ENCODE measurements around the gene CAD. TPM values are rescaled to one million over a fixed set of nuclear protein-coding genes. Genes with fewer than 3 reads are reported as not detected.

The CAD gene
- total RNA-seq, 2 donors from 2014 or later = 11.1 to 49.1 TPM

DNA sequence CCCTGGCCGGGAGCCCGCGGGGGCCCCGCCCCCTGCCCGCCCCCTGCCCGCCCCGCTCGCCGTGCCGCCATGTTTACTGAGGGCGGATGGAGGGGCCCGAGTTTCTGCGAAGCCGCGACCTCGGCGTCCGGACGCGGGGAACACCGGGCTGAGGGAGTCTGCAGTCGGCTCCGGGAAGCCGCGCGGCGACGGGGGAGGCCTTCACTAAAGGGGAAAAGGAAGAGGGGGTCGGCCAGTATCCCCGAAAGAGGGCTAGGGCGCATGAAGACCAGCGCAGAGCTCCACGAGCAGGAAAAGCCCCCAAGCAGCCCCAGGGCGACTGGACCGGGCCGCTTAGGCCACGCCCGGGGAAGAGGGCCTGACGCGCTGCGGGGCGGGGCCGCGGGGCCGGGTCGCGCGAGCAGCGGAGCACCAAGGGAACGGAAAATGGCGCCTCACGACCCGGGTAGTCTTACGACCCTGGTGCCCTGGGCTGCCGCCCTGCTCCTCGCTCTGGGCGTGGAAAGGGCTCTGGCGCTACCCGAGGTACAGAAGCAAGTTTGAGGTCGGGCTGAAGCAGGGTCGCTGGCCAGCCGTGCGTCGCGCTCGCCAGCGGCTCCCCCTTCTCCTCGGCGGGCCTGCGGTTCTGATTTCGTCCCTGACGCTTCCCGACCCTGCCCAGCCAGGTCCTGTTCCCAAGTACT is 5.1 kb upstream of the CAD start, which contains the start of the genes ATRAID and SLC5A6:
ATRAID (plus strand) TSS at position 99 of the 683 bp plus-strand sequence; CDS start at position 427, 328 bp downstream.
SLC5A6 (minus strand) TSS at position 326 of the 683 bp plus-strand sequence. CDS start 4,618 bp downstream, outside the sequence.
- Histone ChIP-seq H3K4me3 (peak within 1 kb of the TSS; percentile 79), H3K27me3 (no peaks in the 10 kb centered on the region), H3K36me3 (no peaks in the 10 kb centered on the region), H3K4me1 (peaks cover 4% of the 10 kb centered on the region), H3K9ac (ENCODE audit: low read depth in 2 of 2, low read length in 2 of 2) (peak within 1 kb of the TSS; percentile 68 to 98), H3K9me3 (no peaks in the 10 kb centered on the region), H3K27ac (peak within 1 kb of the TSS; percentile 97)
- peak; percentile 91 for DNase-seq
- intact Hi-C loops (cut with DNase I) = no loop called here
- TF ChIP-seq, protein P1, sequence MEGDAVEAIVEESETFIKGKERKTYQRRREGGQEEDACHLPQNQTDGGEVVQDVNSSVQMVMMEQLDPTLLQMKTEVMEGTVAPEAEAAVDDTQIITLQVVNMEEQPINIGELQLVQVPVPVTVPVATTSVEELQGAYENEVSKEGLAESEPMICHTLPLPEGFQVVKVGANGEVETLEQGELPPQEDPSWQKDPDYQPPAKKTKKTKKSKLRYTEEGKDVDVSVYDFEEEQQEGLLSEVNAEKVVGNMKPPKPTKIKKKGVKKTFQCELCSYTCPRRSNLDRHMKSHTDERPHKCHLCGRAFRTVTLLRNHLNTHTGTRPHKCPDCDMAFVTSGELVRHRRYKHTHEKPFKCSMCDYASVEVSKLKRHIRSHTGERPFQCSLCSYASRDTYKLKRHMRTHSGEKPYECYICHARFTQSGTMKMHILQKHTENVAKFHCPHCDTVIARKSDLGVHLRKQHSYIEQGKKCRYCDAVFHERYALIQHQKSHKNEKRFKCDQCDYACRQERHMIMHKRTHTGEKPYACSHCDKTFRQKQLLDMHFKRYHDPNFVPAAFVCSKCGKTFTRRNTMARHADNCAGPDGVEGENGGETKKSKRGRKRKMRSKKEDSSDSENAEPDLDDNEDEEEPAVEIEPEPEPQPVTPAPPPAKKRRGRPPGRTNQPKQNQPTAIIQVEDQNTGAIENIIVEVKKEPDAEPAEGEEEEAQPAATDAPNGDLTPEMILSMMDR (IDR thresholded peaks at IDR 0.05) = no peak

DNA sequence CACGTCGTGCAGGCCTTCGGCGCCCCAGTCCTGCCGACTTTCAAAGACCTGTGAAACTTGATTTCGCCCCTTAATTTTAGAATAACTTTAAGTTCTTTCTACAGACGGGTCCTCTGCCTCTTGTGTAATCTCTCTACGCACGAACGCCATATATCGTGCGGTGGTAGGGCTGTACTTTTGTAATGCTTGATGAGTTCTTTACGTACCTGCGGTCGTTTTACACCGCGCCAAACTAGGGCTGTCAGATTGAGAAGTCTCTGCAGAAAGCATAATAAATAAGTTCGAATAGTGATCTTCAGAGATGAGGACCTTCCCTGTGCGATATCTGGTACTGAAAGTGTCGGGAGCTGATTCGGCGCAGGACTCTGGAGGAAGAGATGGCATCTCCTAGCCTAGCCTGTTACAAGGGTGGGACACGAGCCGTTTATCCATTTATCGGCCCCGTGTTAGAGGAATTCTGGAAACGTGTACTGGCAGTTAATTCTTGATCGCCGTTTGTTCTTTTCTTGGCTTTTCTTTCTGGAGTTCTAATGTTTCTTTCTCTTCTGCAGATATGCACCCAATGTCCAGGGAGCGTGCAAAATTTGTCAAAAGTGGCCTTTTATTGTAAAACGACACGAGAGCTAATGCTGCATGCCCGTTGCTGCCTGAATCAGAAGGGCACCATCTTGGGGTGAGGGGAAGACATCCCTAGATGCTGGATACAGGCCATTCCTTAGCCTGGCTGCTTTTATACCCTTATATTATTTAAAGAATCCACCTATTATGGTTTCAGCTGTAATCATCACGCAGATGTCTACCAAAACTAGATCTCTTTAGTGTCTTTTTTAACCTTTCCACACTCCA is 4.3 kb upstream of the CAD start:
- DNase-seq = peak; percentile 25
- no peaks in the 10 kb centered on the region for H3K36me3 ChIP-seq
- intact Hi-C loops (cut with DNase I) = no loop called here
- peak overlapping the region; percentile 68 to 98 for H3K9ac ChIP-seq (ENCODE audit: low read depth in 2 of 2, low read length in 2 of 2)
- peak overlapping the region; percentile 97 for H3K27ac ChIP-seq
- peak overlapping the region; percentile 79 for H3K4me3 ChIP-seq
- H3K9me3 ChIP-seq = no peaks in the 10 kb centered on the region
- no peaks in the 10 kb centered on the region for H3K27me3 ChIP-seq
- TF ChIP-seq, protein P1 (IDR thresholded peaks at IDR 0.05) = no peak
- H3K4me1 ChIP-seq = peaks cover 4% of the 10 kb centered on the region

DNA sequence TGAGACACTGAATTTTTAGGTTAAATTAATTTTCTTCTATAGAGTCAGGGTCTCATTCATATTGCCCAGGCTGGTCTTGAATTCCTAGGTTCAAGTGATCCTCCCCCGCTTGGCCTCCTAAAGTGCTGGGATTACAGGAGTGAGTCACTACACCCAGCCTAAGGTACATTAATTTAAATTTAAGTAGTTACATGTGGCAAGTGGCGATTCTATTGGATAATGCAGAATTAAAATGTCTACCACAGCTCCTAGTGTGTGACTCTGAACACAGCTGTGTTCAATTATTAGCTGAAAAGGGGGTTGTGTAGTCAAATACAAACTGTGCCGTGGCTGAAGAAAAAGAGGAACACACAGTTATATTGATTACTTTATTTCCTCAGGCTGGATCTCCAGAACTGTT is 2.2 kb upstream of the CAD start:
- Histone ChIP-seq H3K36me3 (no peaks in the 10 kb centered on the region), H3K9ac (ENCODE audit: low read depth in 2 of 2, low read length in 2 of 2) (no peak overlapping the region), H3K27ac (no peak overlapping the region), H3K9me3 (no peaks in the 10 kb centered on the region), H3K4me1 (peaks cover under 1% of the 10 kb centered on the region), H3K4me3 (no peak overlapping the region), H3K27me3 (no peaks in the 10 kb centered on the region)
- TF ChIP-seq, protein P1 (IDR thresholded peaks at IDR 0.05) = no peak
- intact Hi-C loops (cut with DNase I) = no loop called here
- no peak for DNase-seq

DNA sequence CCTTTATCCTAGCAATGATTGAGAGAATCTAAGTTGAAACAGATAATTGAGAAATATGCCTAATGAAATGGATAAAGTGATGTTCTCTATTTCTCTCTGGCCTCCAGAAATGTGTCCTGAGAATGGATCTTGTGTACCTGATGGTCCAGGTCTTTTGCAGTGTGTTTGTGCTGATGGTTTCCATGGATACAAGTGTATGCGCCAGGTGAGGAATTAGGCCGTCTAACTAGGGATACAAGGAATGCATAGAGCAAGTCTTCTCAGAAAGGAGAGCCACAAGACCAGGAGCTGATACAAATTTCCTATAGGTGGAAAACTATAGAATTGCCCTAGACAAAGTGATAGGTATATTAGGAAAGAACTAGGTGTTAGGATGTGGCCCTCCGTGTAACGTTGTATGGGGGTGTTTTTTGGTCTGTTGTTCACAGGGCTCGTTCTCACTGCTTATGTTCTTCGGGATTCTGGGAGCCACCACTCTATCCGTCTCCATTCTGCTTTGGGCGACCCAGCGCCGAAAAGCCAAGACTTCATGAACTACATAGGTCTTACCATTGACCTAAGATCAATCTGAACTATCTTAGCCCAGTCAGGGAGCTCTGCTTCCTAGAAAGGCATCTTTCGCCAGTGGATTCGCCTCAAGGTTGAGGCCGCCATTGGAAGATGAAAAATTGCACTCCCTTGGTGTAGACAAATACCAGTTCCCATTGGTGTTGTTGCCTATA is 592 bp upstream of the CAD start:
- intact Hi-C loops (cut with DNase I) = no loop called here
- TF ChIP-seq, protein P1 (IDR thresholded peaks at IDR 0.05) = no peak
- no peak for DNase-seq

DNA sequence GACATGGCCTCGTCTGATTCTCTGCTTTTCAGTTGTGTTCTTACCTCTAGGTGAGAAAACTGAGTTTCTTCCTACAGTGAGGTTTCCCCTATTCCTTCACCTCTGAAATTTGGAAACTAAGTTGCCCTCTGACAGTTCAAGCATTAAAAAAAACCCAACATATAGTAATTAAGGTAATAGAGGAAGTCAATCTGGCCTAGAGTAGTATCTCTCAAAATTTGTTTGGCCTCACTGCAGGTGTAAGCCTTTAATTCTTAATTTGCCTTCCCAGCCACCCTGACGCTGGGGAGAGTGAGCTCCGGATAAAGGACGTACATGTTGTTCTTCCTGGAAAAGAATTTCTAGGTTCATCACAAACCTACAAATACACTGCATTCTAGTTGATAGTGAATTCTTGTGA is 1.4 kb downstream of the CAD start:
- DNase-seq = no peak
- no peak overlapping the region for H3K4me3 ChIP-seq
- no peaks in the 10 kb centered on the region for H3K27me3 ChIP-seq
- TF ChIP-seq, protein P1 (IDR thresholded peaks at IDR 0.05) = no peak
- no peaks in the 10 kb centered on the region for H3K4me1 ChIP-seq
- H3K36me3 ChIP-seq = no peaks in the 10 kb centered on the region
- no peak overlapping the region for H3K27ac ChIP-seq
- intact Hi-C loops (cut with DNase I) = no loop called here
- H3K9ac ChIP-seq (ENCODE audit: low read depth in 2 of 2, low read length in 2 of 2) = no peak overlapping the region
- H3K9me3 ChIP-seq = no peaks in the 10 kb centered on the region

More for the DNA sequence above, 592 bp upstream of the CAD start:
- H3K9ac ChIP-seq (ENCODE audit: low read depth in 2 of 2, low read length in 2 of 2) = no peak overlapping the region
- H3K36me3 ChIP-seq = no peaks in the 10 kb centered on the region
- H3K27me3 ChIP-seq = no peaks in the 10 kb centered on the region
- H3K4me3 ChIP-seq = peak overlapping the region; percentile 69
- H3K9me3 ChIP-seq = no peaks in the 10 kb centered on the region
- peak overlapping the region; percentile 53 for H3K27ac ChIP-seq
- no peaks in the 10 kb centered on the region for H3K4me1 ChIP-seq

Data from colonic mucosa (tissue), 4 donors.